IMR-90 (cell line): Measurements from ENCODE around the gene SHROOM3. TPM values are rescaled to one million over a fixed set of nuclear protein-coding genes. Genes with fewer than 3 reads are reported as not detected.

ENCODE experiments used
- ATAC-seq: fragments of 200-7000 bp; cut with Tn5 transposase; 2 replicates; pipeline ENCODE4 v1.9.1; 2020; ENCODE audit warnings: low read depth, mild to moderate bottlenecking, moderate library complexity
- BruUV-seq: library from RNA; stranded (reverse); fragments of 400-500 nt; replicated peaks from 2 replicates; lab custom pipeline; 2021; lab: Mats Ljungman, UMichigan
- CTCF ChIA-PET: fragments of 300-600 bp; formaldehyde crosslinking; extraction: SDS; loops from one replicate; lab custom pipeline; 2021; ENCODE audit warnings: antibody characterized with exemption; lab: Yijun Ruan, JAX
- POLR2A ChIA-PET: fragments of 300-600 bp; sonication (Branson Sonifier 250); formaldehyde crosslinking; loops from one replicate; lab custom pipeline; 2022; ENCODE audit warnings: antibody characterized with exemption; ENCODE audit not compliant: unreplicated experiment; lab: Charles Lee
- DNase-seq: peaks from one replicate; pipeline ENCODE4 v3.0.0; 2013
- H2AFZ ChIP-seq: replicated peaks from 2 replicates; pipeline ENCODE3; 2013; ENCODE audit warnings: low read length, mild to moderate bottlenecking; ENCODE audit not compliant: poor library complexity
- H2AK5ac ChIP-seq: 2 replicates; pipeline ENCODE4 v1.6.1; 2013; ENCODE audit warnings: low read depth, low read length, inconsistent platforms
- H2AK9ac ChIP-seq: replicated peaks from 2 replicates; pipeline ENCODE3; 2013; ENCODE audit warnings: mild to moderate bottlenecking, low read depth, low read length, moderate library complexity; ENCODE audit not compliant: poor library complexity
- H2BK120ac ChIP-seq: 2 replicates; pipeline ENCODE4 v1.6.1; 2013; ENCODE audit warnings: low read depth, low read length, inconsistent platforms
- H2BK15ac ChIP-seq: 3 replicates; pipeline ENCODE4 v1.6.1; 2013; ENCODE audit warnings: low read depth, low read length, inconsistent platforms
- H2BK20ac ChIP-seq: 2 replicates; pipeline ENCODE4 v1.6.1; 2013; ENCODE audit warnings: low read depth, mild to moderate bottlenecking, inconsistent platforms, low read length, moderate library complexity
- H2BK5ac ChIP-seq: 2 replicates; pipeline ENCODE4 v1.6.1; 2013; ENCODE audit warnings: mild to moderate bottlenecking, low read depth, low read length, inconsistent platforms; ENCODE audit not compliant: poor library complexity, severe bottlenecking
- H3K14ac ChIP-seq: replicated peaks from 2 replicates; pipeline ENCODE4 v1.6.1; 2013; ENCODE audit warnings: low read depth, low read length, inconsistent platforms
- H3K18ac ChIP-seq: 2 replicates; pipeline ENCODE4 v1.6.1; 2013; ENCODE audit warnings: low read depth, low read length, control low read depth
- H3K23ac ChIP-seq: 2 replicates; pipeline ENCODE4 v1.6.1; 2013; ENCODE audit warnings: low read depth, low read length, inconsistent platforms
- H3K27ac ChIP-seq: 2 replicates; pipeline ENCODE4 v1.5.1; 2013; ENCODE audit warnings: mild to moderate bottlenecking, control low read depth, low read length; ENCODE audit not compliant: insufficient read depth
- H3K27me3 ChIP-seq: 2 replicates; pipeline ENCODE4 v1.6.1; 2013; ENCODE audit warnings: low read length; ENCODE audit not compliant: control insufficient read depth, insufficient read depth
- H3K36me3 ChIP-seq: 2 replicates; pipeline ENCODE4 v1.6.1; 2013; ENCODE audit warnings: low read length, mixed read lengths; ENCODE audit not compliant: control insufficient read depth, insufficient read depth
- H3K4ac ChIP-seq: 2 replicates; pipeline ENCODE4 v1.6.1; 2013; ENCODE audit warnings: low read depth, low read length, inconsistent platforms
- H3K4me1 ChIP-seq: 2 replicates; pipeline ENCODE4 v1.6.1; 2013; ENCODE audit warnings: low read length, mixed read lengths; ENCODE audit not compliant: control insufficient read depth, insufficient read depth
- H3K4me2 ChIP-seq: 2 replicates; pipeline ENCODE4 v1.6.1; 2013; ENCODE audit warnings: low read depth, mild to moderate bottlenecking, control low read depth, low read length, moderate library complexity
- H3K4me3 ChIP-seq: 2 replicates; pipeline ENCODE4 v1.5.1; 2013; ENCODE audit warnings: low read depth, mild to moderate bottlenecking, control low read depth, low read length, moderate library complexity; ENCODE audit not compliant: insufficient read depth
- H3K56ac ChIP-seq: 2 replicates; pipeline ENCODE4 v1.6.1; 2013; ENCODE audit warnings: low read length, inconsistent platforms; ENCODE audit not compliant: insufficient read depth; ENCODE audit errors: extremely low read depth
- H3K79me1 ChIP-seq, 2 experiments: 2 replicates each; pipeline ENCODE4 v1.6.1; 2013; ENCODE audit warnings: low read length in 2 of 2, inconsistent platforms in 1 of 2, low read depth in 1 of 2
- H3K9ac ChIP-seq: 2 replicates; pipeline ENCODE4 v1.6.1; 2013; ENCODE audit warnings: low read depth, low read length, control low read depth
- H3K9me1 ChIP-seq: 2 replicates; pipeline ENCODE4 v1.6.1; 2013; ENCODE audit warnings: low read length, inconsistent platforms; ENCODE audit not compliant: insufficient read depth
- H3K9me3 ChIP-seq: 2 replicates; pipeline ENCODE4 v1.6.1; 2013; ENCODE audit warnings: low read length; ENCODE audit not compliant: control insufficient read depth, insufficient read depth
- H4K20me1 ChIP-seq: 2 replicates; pipeline ENCODE4 v1.6.1; 2013; ENCODE audit warnings: low read length, inconsistent platforms; ENCODE audit not compliant: insufficient read depth
- H4K5ac ChIP-seq: 2 replicates; pipeline ENCODE4 v1.6.1; 2013; ENCODE audit warnings: mild to moderate bottlenecking, low read depth, low read length, control low read depth
- H4K8ac ChIP-seq, 2 experiments: 2 replicates each; pipeline ENCODE4 v1.6.1; 2013; ENCODE audit warnings: low read depth in 2 of 2, low read length in 2 of 2, control low read depth in 1 of 2, inconsistent platforms in 1 of 2
- H4K91ac ChIP-seq: 2 replicates; pipeline ENCODE4 v1.6.1; 2013; ENCODE audit warnings: low read depth, low read length, inconsistent platforms; ENCODE audit not compliant: insufficient read depth
- BHLHE40 ChIP-seq: fragments of 150-350 bp; IDR thresholded peaks from 2 replicates; pipeline ENCODE4 v1.6.1; 2016; ENCODE audit warnings: mild to moderate bottlenecking, low read depth, low read length
- POLR2A ChIP-seq: IDR thresholded peaks from 2 replicates; pipeline ENCODE4 v1.6.1; 2012; ENCODE audit warnings: mild to moderate bottlenecking, low read depth, low read length
- SMC3 ChIP-seq: fragments of 150-350 bp; IDR thresholded peaks from 2 replicates; pipeline ENCODE4 v1.6.1; 2016; ENCODE audit warnings: low read depth, mild to moderate bottlenecking, antibody characterized with exemption, low read length, moderate library complexity
- WGBS, 2 experiments: methylation state at CpG; one replicate each; pipeline versions ENCODE4 v1.1.5 to v1.1.7; 2013; ENCODE audit warnings: missing lambda C conversion rate in 2 of 2; ENCODE audit not compliant: insufficient read length in 1 of 2; ENCODE audit errors: extremely low coverage in 2 of 2; 5-methylcytosine and 5-hydroxymethylcytosine counted together
- dilution Hi-C: fragments of 300-500 bp; cut with HindIII; formaldehyde crosslinking; loops from one replicate; pipeline ENCODE4 v1.14.3; 2018; ENCODE audit warnings: low sequenced_read_pairs; ENCODE audit not compliant: unreplicated experiment
- in situ Hi-C: fragments of 300-500 bp; cut with MboI; formaldehyde crosslinking; loops from 3 replicates; pipeline ENCODE4 v1.14.3; 2019; ENCODE audit warnings: low sequenced_read_pairs, inconsistent platforms, mixed read lengths
- intact Hi-C: fragments of 100-400 bp; cut with micrococcal nuclease; formaldehyde crosslinking; loops from 2 replicates; pipeline ENCODE4 v1.10.0; 2022
- polyA plus RNA-seq, 3 experiments: library from polyadenylated mRNA; depleted of rRNA; stranded (reverse); fragments of >200 nt; gene quantifications; 2 replicates each; pipeline ENCODE4 v1.2.3, GENCODE V29; 2012; ENCODE audit warnings: low replicate concordance in 1 of 3
- total RNA-seq: library from RNA; depleted of rRNA; stranded (reverse); fragments of >200 nt; gene quantifications from 2 replicates; pipeline ENCODE4 v1.2.3, GENCODE V29; 2012
- TF ChIP-seq, protein P1 (sequence below): fragments of 150-350 bp; IDR thresholded peaks from 2 replicates; pipeline ENCODE4 v1.6.1; 2016; ENCODE audit warnings: low read depth, mild to moderate bottlenecking, low read length, moderate library complexity, borderline replicate concordance
- TF ChIP-seq, protein P2 (sequence below): fragments of 150-350 bp; IDR thresholded peaks from 2 replicates; pipeline ENCODE4 v1.6.1; 2017; ENCODE audit warnings: mild to moderate bottlenecking, antibody characterized with exemption, low read length, low read depth

Gene SHROOM3
- total and polyA plus RNA-seq, 2 of the 4 experiments (the other 2 are of a cell fraction): 10.8 to 19.5 TPM

DNA sequence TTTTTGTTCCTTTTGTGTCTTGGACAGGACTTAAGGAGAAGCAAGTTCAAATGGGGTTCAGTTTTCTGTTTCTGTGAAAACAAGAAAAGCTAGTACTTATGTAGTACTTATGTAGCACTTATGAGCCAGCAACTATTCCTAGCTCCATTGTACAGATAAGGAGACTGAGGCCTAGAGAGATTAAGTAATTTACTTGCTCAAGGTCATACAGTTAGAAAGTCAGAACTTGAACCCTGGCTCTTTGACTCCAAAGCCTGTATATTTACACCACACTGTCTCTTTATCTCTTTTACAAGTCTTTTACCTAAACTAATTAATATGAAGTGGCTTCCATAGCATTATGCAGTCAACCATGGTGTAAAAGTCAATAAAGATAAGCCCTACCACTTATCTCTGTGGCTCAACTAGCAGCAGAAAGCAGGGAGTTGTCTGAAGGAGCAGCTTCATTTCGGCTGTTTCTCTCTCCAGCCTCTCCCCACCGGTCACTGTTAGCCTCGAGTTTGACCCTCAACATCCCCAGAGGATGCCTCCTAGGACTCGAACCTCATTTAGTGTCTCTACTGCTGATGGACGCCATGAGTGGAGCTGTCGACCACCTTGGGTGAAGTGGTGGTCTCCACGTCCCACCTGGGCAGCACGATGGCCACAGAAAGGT lies 209.9 kb downstream of the SHROOM3 start:
- H3K56ac ChIP-seq: no peak overlapping the region
- H3K4ac ChIP-seq: peak overlapping the region; percentile 94
- peak overlapping the region; percentile 96 for H2BK120ac ChIP-seq
- ATAC-seq (no peak), DNase-seq (no peak)
- intact Hi-C loops: no loop called here
- no peak overlapping the region for H3K9ac ChIP-seq
- H3K4me2 ChIP-seq: no peak overlapping the region
- H3K4me3 ChIP-seq: no peak overlapping the region
- no peak overlapping the region for H2BK5ac ChIP-seq
- peaks cover 3% of the 10 kb centered on the region for H3K9me1 ChIP-seq
- 0 out of 2 replicates have a peak overlapping the region, but pooled peaks have one; percentile 10 for H3K27ac ChIP-seq
- peak overlapping the region; percentile 81 for H4K91ac ChIP-seq
- peak overlapping the region; percentile 78 for H2AFZ ChIP-seq
- no peaks in the 10 kb centered on the region for H3K9me3 ChIP-seq
- peak overlapping the region; percentile 100 for H2AK5ac ChIP-seq
- peak overlapping the region; percentile 82 for H3K18ac ChIP-seq
- no peaks in the 10 kb centered on the region for H3K36me3 ChIP-seq
- H2AK9ac ChIP-seq: no peak overlapping the region
- ChIA-PET CTCF (interaction anchor here (0.7 kb wide), 1 partner anchor 184 kb away, joined by 7 read pairs; no protein-coding TSS in a partner anchor), POLR2A (no interaction called here)
- no TSS peak for BruUV-seq
- H4K5ac ChIP-seq: peak overlapping the region; percentile 79
- H3K14ac ChIP-seq: peak overlapping the region; percentile 96
- dilution Hi-C loops: no loop called here
- in situ Hi-C loops: no loop called here
- H4K8ac ChIP-seq: peak overlapping the region; percentile 67 to 89; a peak in 3 of 4 replicates
- H4K20me1 ChIP-seq: no peaks in the 10 kb centered on the region
- TF ChIP-seq POLR2A (no peak), BHLHE40 (no peak), SMC3 (no peak)
- TF ChIP-seq, protein P1, sequence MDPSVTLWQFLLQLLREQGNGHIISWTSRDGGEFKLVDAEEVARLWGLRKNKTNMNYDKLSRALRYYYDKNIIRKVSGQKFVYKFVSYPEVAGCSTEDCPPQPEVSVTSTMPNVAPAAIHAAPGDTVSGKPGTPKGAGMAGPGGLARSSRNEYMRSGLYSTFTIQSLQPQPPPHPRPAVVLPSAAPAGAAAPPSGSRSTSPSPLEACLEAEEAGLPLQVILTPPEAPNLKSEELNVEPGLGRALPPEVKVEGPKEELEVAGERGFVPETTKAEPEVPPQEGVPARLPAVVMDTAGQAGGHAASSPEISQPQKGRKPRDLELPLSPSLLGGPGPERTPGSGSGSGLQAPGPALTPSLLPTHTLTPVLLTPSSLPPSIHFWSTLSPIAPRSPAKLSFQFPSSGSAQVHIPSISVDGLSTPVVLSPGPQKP: no peak
- TF ChIP-seq, protein P2, sequence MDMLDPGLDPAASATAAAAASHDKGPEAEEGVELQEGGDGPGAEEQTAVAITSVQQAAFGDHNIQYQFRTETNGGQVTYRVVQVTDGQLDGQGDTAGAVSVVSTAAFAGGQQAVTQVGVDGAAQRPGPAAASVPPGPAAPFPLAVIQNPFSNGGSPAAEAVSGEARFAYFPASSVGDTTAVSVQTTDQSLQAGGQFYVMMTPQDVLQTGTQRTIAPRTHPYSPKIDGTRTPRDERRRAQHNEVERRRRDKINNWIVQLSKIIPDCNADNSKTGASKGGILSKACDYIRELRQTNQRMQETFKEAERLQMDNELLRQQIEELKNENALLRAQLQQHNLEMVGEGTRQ: no peak
- H3K23ac ChIP-seq: peak overlapping the region; percentile 47; the same call in 1 of the 2 replicates
- H3K79me1 ChIP-seq: no peaks in the 10 kb centered on the region
- no peaks in the 10 kb centered on the region for H3K27me3 ChIP-seq
- H2BK15ac ChIP-seq: peak overlapping the region; percentile 95; the same call in 1 of the 3 replicates
- 80% methylated on average over 3 of the region's 8 CpGs; no CpG with 5 or more reads in 1 of the 2 experiments for WGBS, 2 experiments
- H3K4me1 ChIP-seq: peaks cover 3% of the 10 kb centered on the region
- peak overlapping the region; percentile 92 for H2BK20ac ChIP-seq
